SK-N-SH (cell line): Measurements from ENCODE around the gene GNE. TPM values are rescaled to one million over a fixed set of nuclear protein-coding genes. Genes with fewer than 3 reads are reported as not detected.

Source experiments
- CTCF ChIA-PET: fragments of 300-600, 350-600 bp; formaldehyde crosslinking; extraction: SDS; loops from one replicate; lab custom pipeline; 2021; lab: Yijun Ruan, JAX
- POLR2A ChIA-PET: fragments of 350-600 bp; sonication (Branson Sonifier 250); formaldehyde crosslinking; extraction: SDS; loops from one replicate; lab custom pipeline; 2020; ENCODE audit warnings: antibody characterized with exemption, inconsistent platforms; lab: Yijun Ruan, JAX
- DNase-seq: peaks from one replicate; pipeline ENCODE4 v3.0.0; 2012
- H2AFZ ChIP-seq: fragments of 200-600 bp; sonication (generic); 2 replicates; pipeline ENCODE4 v1.8.1; 2016; ENCODE audit warnings: antibody characterized with exemption, mild to moderate bottlenecking, low read depth
- H3F3A ChIP-seq: fragments of 200-600 bp; sonication (generic); replicated peaks from 2 replicates; pipeline ENCODE3; 2016; ENCODE audit warnings: antibody characterized with exemption, mild to moderate bottlenecking; ENCODE audit not compliant: insufficient read depth
- H3K27ac ChIP-seq, 2 experiments: fragments of 200-500 bp in 1 of 2; fragments of 200-600 bp in 1 of 2; sonication (Bioruptor generic) in 1 of 2; sonication (generic), shearing (Covaris generic) in 1 of 2; 2 replicates each; pipeline versions ENCODE4 v1.5.1 to v1.6.1; 2014 to 2016; ENCODE audit warnings: low read depth in 2 of 2, inconsistent platforms in 1 of 2, low read length in 1 of 2, mild to moderate bottlenecking in 1 of 2, mixed read lengths in 1 of 2
- H3K27me3 ChIP-seq: fragments of 200-600 bp; sonication (generic), shearing (Covaris generic); 2 replicates; pipeline ENCODE4 v1.6.1; 2016; ENCODE audit warnings: mixed run types; ENCODE audit not compliant: insufficient read depth
- H3K36me3 ChIP-seq, 2 experiments: fragments of 200-500 bp in 1 of 2; fragments of 200-600 bp in 1 of 2; sonication (Bioruptor generic) in 1 of 2; sonication (generic) in 1 of 2; replicated peaks in 1 of 2; 2 replicates each; pipeline versions ENCODE3 to v1.5.1; 2014 to 2016; ENCODE audit warnings: low read length in 1 of 2, mild to moderate bottlenecking in 1 of 2; ENCODE audit not compliant: insufficient read depth in 2 of 2, control insufficient read depth in 1 of 2
- H3K4me1 ChIP-seq, 2 experiments: fragments of 200-500 bp in 1 of 2; fragments of 200-600 bp in 1 of 2; sonication (Bioruptor generic) in 1 of 2; sonication (generic), shearing (Covaris generic) in 1 of 2; 2 replicates each; pipeline versions ENCODE4 v1.5.1 to v1.6.1; 2014 to 2016; ENCODE audit warnings: low read depth in 1 of 2, low read length in 1 of 2, mixed run types in 1 of 2; ENCODE audit not compliant: insufficient read depth in 2 of 2, control insufficient read depth in 1 of 2
- H3K4me2 ChIP-seq: fragments of 200-600 bp; sonication (generic), shearing (Covaris generic); 2 replicates; pipeline ENCODE4 v1.6.1; 2017; ENCODE audit warnings: mixed run types
- H3K4me3 ChIP-seq, 2 experiments: fragments of 200-500 bp in 1 of 2; fragments of 200-600 bp in 1 of 2; sonication (Bioruptor generic) in 1 of 2; sonication (generic), shearing (Covaris generic) in 1 of 2; 2 replicates each; pipeline versions ENCODE4 v1.5.1 to v1.8.1; 2014 to 2016; ENCODE audit warnings: low read depth in 2 of 2, inconsistent platforms in 1 of 2, low read length in 1 of 2, mild to moderate bottlenecking in 1 of 2, mixed read lengths in 1 of 2, moderate library complexity in 1 of 2
- H3K79me2 ChIP-seq: fragments of 200-600 bp; sonication (generic); 2 replicates; pipeline ENCODE4 v1.8.1; 2017; ENCODE audit warnings: mild to moderate bottlenecking; ENCODE audit not compliant: insufficient read depth
- H3K9ac ChIP-seq: fragments of 200-600 bp; sonication (generic); 2 replicates; pipeline ENCODE4 v1.6.1; 2017; ENCODE audit warnings: mixed run types
- H3K9me2 ChIP-seq: fragments of 200-600 bp; sonication (generic); 2 replicates; pipeline ENCODE4 v1.6.1; 2017; ENCODE audit warnings: mixed run types
- H3K9me3 ChIP-seq: fragments of 200-600 bp; sonication (generic); 2 replicates; pipeline ENCODE4 v1.6.1; 2017; ENCODE audit warnings: mixed run types, mild to moderate bottlenecking, moderate library complexity
- H4K20me1 ChIP-seq: fragments of 200-600 bp; sonication (generic); 2 replicates; pipeline ENCODE4 v1.6.1; 2017; ENCODE audit warnings: mild to moderate bottlenecking, mixed run types; ENCODE audit not compliant: insufficient read depth
- CTCF ChIP-seq: fragments of 200-600 bp; sonication (generic); IDR thresholded peaks from 2 replicates; pipeline ENCODE4 v1.6.1; 2017; ENCODE audit warnings: antibody characterized with exemption, mild to moderate bottlenecking, moderate library complexity
- ELF1 ChIP-seq: IDR thresholded peaks from 2 replicates; pipeline ENCODE4 v1.4.0; 2012
- EP300 ChIP-seq, 2 experiments: IDR thresholded peaks; 2 replicates each; pipeline versions ENCODE4 v1.4.0 to v1.6.1; 2012; ENCODE audit warnings: borderline replicate concordance in 1 of 2, low read depth in 1 of 2, low read length in 1 of 2
- EZH2phosphoT487 ChIP-seq: fragments of 200-600 bp; sonication (generic); IDR thresholded peaks from 2 replicates; pipeline ENCODE4 v1.6.1; 2017; ENCODE audit warnings: low read depth, mixed run types, mild to moderate bottlenecking, antibody characterized with exemption, moderate library complexity, borderline replicate concordance
- FOXJ3 ChIP-seq: sonication (generic); formaldehyde crosslinking; IDR thresholded peaks from 2 replicates; pipeline ENCODE4 v1.5.1; 2020; ENCODE audit warnings: mild to moderate bottlenecking, missing genetic modification reagents
- FOXM1 ChIP-seq: IDR thresholded peaks from 2 replicates; pipeline ENCODE4 v1.4.0; 2012; ENCODE audit warnings: low read depth, mild to moderate bottlenecking
- JUND ChIP-seq: IDR thresholded peaks from 2 replicates; pipeline ENCODE4 v1.4.0; 2012
- MAX ChIP-seq: IDR thresholded peaks from 2 replicates; pipeline ENCODE4 v1.4.0; 2012; ENCODE audit warnings: low read depth
- MXI1 ChIP-seq: IDR thresholded peaks from 2 replicates; pipeline ENCODE4 v1.6.1; 2012; ENCODE audit warnings: mild to moderate bottlenecking, low read depth, low read length, improper control_type of control experiment
- PBX3 ChIP-seq: IDR thresholded peaks from 2 replicates; pipeline ENCODE4; 2012
- POLR2AphosphoS5 ChIP-seq: IDR thresholded peaks from 2 replicates; pipeline ENCODE4 v1.6.1; 2012; ENCODE audit warnings: low read depth, low read length
- REST ChIP-seq: IDR thresholded peaks from 2 replicates; pipeline ENCODE4 v1.6.1; 2012; ENCODE audit warnings: mild to moderate bottlenecking, low read depth, low read length, moderate library complexity
- RFX5 ChIP-seq: IDR thresholded peaks from 2 replicates; pipeline ENCODE4 v1.6.1; 2012; ENCODE audit warnings: mild to moderate bottlenecking, improper control_type of control experiment, low read length
- SIN3A ChIP-seq: IDR thresholded peaks from 2 replicates; pipeline ENCODE4 v1.6.1; 2012; ENCODE audit warnings: low read depth, mild to moderate bottlenecking, low read length, moderate library complexity, borderline replicate concordance
- TCF12 ChIP-seq: IDR thresholded peaks from 2 replicates; pipeline ENCODE4 v1.4.0; 2012
- USF2 ChIP-seq: fragments of 150-350 bp; IDR thresholded peaks from 2 replicates; pipeline ENCODE4 v1.6.1; 2017; ENCODE audit warnings: antibody characterized with exemption, low read length, low read depth, borderline replicate concordance
- WGBS: methylation state at CpG from one replicate; pipeline ENCODE4 v1.1.6; 2017; ENCODE audit warnings: low lambda C conversion rate; 5-methylcytosine and 5-hydroxymethylcytosine counted together
- polyA plus RNA-seq, 3 experiments: library from polyadenylated mRNA; depleted of rRNA; stranded (reverse); fragments of >200 nt; gene quantifications; 2 replicates each; pipeline ENCODE4 v1.2.3, GENCODE V29; 2012

The GNE gene
- polyA plus RNA-seq, 1 of the 3 experiments (the other 2 are of a cell fraction), result 13.0 TPM

- peak; percentile 52 for TF ChIP-seq REST
- peak in 1 of 2 experiments; percentile 42; a peak in 2 of 4 replicates for TF ChIP-seq EP300 (IDR thresholded peaks at IDR 0.05; ENCODE audit: borderline replicate concordance in 1 of 2, low read depth in 1 of 2, low read length in 1 of 2)
- TF ChIP-seq TCF12, result no peak
- TF ChIP-seq ELF1, result peak; percentile 92
- TF ChIP-seq POLR2AphosphoS5, result peak; percentile 97
- TF ChIP-seq FOXM1, result no peak
- peak; percentile 57; the same call in 1 of the 2 replicates for TF ChIP-seq MAX
- TF ChIP-seq FOXJ3 (CRISPR knock-in tag), result no peak
- TF ChIP-seq PBX3, result no peak
- no peak for TF ChIP-seq EZH2phosphoT487
- peak; percentile 93 for TF ChIP-seq MXI1
- no peak for TF ChIP-seq JUND
- TF ChIP-seq RFX5, result peak; percentile 61
- TF ChIP-seq, all 33 proteins: peak for 17
Measured at GRCh38 chr9:36190388-36191289, 67.6 kb downstream of the GNE start, which contains the start of gene CLTA (continued).

GRCh38 chr9:36189976-36190375 lies 68.3 kb downstream of the GNE start:
- H3K27ac ChIP-seq, result peak overlapping the region; percentile 83 to 87
- peaks cover 47% of the 10 kb centered on the region for H3K79me2 ChIP-seq
- POLR2A ChIA-PET, result interaction anchor here (0.6 to 1.7 kb wide), 14 partner anchors 12 to 210 kb away, joined by 3 to 7 read pairs (median 3); partner anchors contain the start of genes CCIN and RNF38
- TF ChIP-seq SIN3A (no peak), MAX (no peak), USF2 (no peak), CTCF (no peak), MXI1 (no peak), REST (no peak), JUND (no peak), RFX5 (no peak)

More at GRCh38 chr9:36189976-36190375, 68.3 kb downstream of the GNE start:
- Histone ChIP-seq H3K4me2 (peak overlapping the region; percentile 83), H3K27me3 (no peaks in the 10 kb centered on the region), H4K20me1 (peaks cover 36% of the 10 kb centered on the region), H2AFZ (peak overlapping the region; percentile 90), H3K9ac (peak overlapping the region; percentile 95), H3K9me3 (no peaks in the 10 kb centered on the region), H3K4me1 (peaks cover 6 to 27% of the 10 kb centered on the region in 2 experiments), H3K36me3 (peaks cover 0 to 2% of the 10 kb centered on the region in 2 experiments), H3F3A (peaks cover 5% of the 10 kb centered on the region), H3K4me3 (peak overlapping the region; percentile 84 to 94), H3K9me2 (no peaks in the 10 kb centered on the region)
- CTCF ChIA-PET, result interaction anchor here (0.8 to 3.6 kb wide), 19 partner anchors 11 to 258 kb away, joined by 3 to 15 read pairs (median 5); partner anchors contain the start of genes CCIN and GLIPR2
- DNase-seq, result no peak
- 38% methylated on average over 9 of the region's 9 CpGs for WGBS
